ENCODE measurements around the gene OGFOD1. TPM values are rescaled to one million over a fixed set of nuclear protein-coding genes. Genes with fewer than 3 reads are reported as not detected.

The OGFOD1 gene
- total RNA-seq, 1 experiment from 2014 or later = 55.5 TPM

GRCh38 chr16:56463153-56463552 lies 11.8 kb downstream of the OGFOD1 start:
- Histone ChIP-seq H3K4me3 (ENCODE audit: low read length) (no peak overlapping the region), H3F3A (ENCODE audit: low read length, unreplicated experiment) (no peaks in the 10 kb centered on the region), H3K9me2 (replicated peaks; ENCODE audit: low read length) (no peaks in the 10 kb centered on the region), H3K4me2 (ENCODE audit: low read length) (no peak overlapping the region), H4K20me1 (ENCODE audit: low read length) (no peaks in the 10 kb centered on the region), H3K36me3 (ENCODE audit: low read depth, low read length) (peaks cover 38% of the 10 kb centered on the region), H3K4me1 (ENCODE audit: insufficient read depth, low read length) (no peaks in the 10 kb centered on the region), H3K9ac (ENCODE audit: low read length) (no peak overlapping the region), H3K79me2 (ENCODE audit: low read length) (no peaks in the 10 kb centered on the region), H3K27me3 (ENCODE audit: low read length) (no peaks in the 10 kb centered on the region), H3K27ac (ENCODE audit: low read length) (no peak overlapping the region), H3K9me3 (ENCODE audit: low read length) (no peaks in the 10 kb centered on the region), H2AFZ (ENCODE audit: low read length) (no peak overlapping the region)
- ATAC-seq = no peak
- POLR2A ChIA-PET (ENCODE audit: unreplicated experiment) = no interaction called here
- no TSS peak for BruUV-seq (replicated peaks)
- TF ChIP-seq EZH2 (IDR thresholded peaks at IDR 0.05; ENCODE audit: low read length, unreplicated experiment) = no peak
- DNase-seq = no peak
- intact Hi-C loops (cut with micrococcal nuclease) = no loop called here
- CTCF ChIA-PET = no interaction called here

DNA sequence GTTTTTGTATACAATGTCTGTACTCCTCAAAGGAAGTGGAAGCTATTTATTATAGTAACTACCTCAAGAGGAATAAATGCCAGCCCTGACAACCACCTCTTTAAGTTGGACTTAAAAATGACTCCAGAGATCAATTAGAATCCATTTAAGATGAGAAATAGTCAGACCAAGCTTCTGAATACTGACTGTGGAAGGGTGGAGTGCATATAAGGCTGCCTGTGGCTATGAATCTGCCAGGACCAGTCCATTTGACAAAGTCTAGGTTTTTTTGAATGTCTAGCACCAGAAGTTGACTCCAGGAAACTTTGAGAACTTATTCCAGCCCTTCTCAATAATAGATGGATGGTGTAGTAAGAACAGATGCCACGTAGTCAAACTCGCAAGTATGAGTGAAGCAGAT lies 15.0 kb downstream of the OGFOD1 start:
- ChIA-PET CTCF (no interaction called here), POLR2A (ENCODE audit: unreplicated experiment) (interaction anchor here (0.5 kb wide), 1 partner anchor 10 kb away, joined by 6 read pairs; no protein-coding TSS in a partner anchor)

DNA sequence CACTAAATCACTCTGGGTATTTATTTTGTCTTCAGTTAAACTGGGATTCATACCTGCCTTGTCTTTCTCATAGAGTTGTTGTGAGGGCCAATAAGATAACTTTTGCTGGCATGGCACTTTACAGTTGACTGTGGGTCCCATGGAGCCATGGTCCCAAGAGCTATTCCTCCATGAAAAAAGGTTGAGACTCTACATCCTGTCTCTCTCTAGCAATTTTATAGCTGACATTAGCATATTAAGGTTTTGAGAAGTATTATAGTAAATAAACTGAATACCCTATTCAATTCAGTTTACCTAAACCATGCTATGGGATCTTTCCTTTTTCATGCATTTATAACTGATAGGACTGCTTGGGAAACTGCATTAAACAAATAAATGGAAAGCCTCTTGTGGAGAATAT lies 17.4 kb downstream of the OGFOD1 start:
- no peaks in the 10 kb centered on the region for H3K79me2 ChIP-seq (ENCODE audit: low read length)
- H3K4me2 ChIP-seq (ENCODE audit: low read length) = no peak overlapping the region
- peaks cover 45% of the 10 kb centered on the region for H3K36me3 ChIP-seq (ENCODE audit: low read depth, low read length)
- POLR2A ChIA-PET (ENCODE audit: unreplicated experiment) = no interaction called here
- H3K27me3 ChIP-seq (ENCODE audit: low read length) = no peaks in the 10 kb centered on the region
- H2AFZ ChIP-seq (ENCODE audit: low read length) = no peak overlapping the region
- no peaks in the 10 kb centered on the region for H3K9me3 ChIP-seq (ENCODE audit: low read length)
- CTCF ChIA-PET = no interaction called here
- BruUV-seq (replicated peaks) = no TSS peak
- H3K27ac ChIP-seq (ENCODE audit: low read length) = no peak overlapping the region
- H3K9ac ChIP-seq (ENCODE audit: low read length) = no peak overlapping the region
- intact Hi-C loops (cut with micrococcal nuclease) = no loop called here
- peaks cover 5% of the 10 kb centered on the region for H3F3A ChIP-seq (ENCODE audit: low read length, unreplicated experiment)
- H3K4me1 ChIP-seq (ENCODE audit: insufficient read depth, low read length) = peaks cover 22% of the 10 kb centered on the region
- ATAC-seq (no peak), DNase-seq (no peak)
- TF ChIP-seq EZH2 (IDR thresholded peaks at IDR 0.05; ENCODE audit: low read length, unreplicated experiment) (no peak), CTCF (conservative IDR thresholded peaks at IDR 0.05; ENCODE audit: low read depth, low read length) (no peak), EZH2phosphoT487 (IDR thresholded peaks at IDR 0.05; ENCODE audit: borderline replicate concordance, low read length) (no peak)
- H4K20me1 ChIP-seq (ENCODE audit: low read length) = peaks cover 4% of the 10 kb centered on the region; the same call in 1 of the 2 replicates
- H3K4me3 ChIP-seq (ENCODE audit: low read length) = no peak overlapping the region
- H3K9me2 ChIP-seq (replicated peaks; ENCODE audit: low read length) = no peaks in the 10 kb centered on the region

More for the DNA sequence above, 15.0 kb downstream of the OGFOD1 start:
- no peaks in the 10 kb centered on the region for H3K27me3 ChIP-seq (ENCODE audit: low read length)
- DNase-seq (no peak), ATAC-seq (no peak)
- no peak overlapping the region for H3K9ac ChIP-seq (ENCODE audit: low read length)
- H3K27ac ChIP-seq (ENCODE audit: low read length) = no peak overlapping the region
- no peak overlapping the region for H2AFZ ChIP-seq (ENCODE audit: low read length)
- peaks cover 5% of the 10 kb centered on the region for H3F3A ChIP-seq (ENCODE audit: low read length, unreplicated experiment)
- H3K9me3 ChIP-seq (ENCODE audit: low read length) = no peaks in the 10 kb centered on the region
- no TSS peak for BruUV-seq (replicated peaks)
- H3K4me1 ChIP-seq (ENCODE audit: insufficient read depth, low read length) = peaks cover 22% of the 10 kb centered on the region
- H3K4me2 ChIP-seq (ENCODE audit: low read length) = no peak overlapping the region
- H4K20me1 ChIP-seq (ENCODE audit: low read length) = peaks cover 4% of the 10 kb centered on the region; the same call in 1 of the 2 replicates
- H3K4me3 ChIP-seq (ENCODE audit: low read length) = no peak overlapping the region
- intact Hi-C loops (cut with micrococcal nuclease) = no loop called here
- TF ChIP-seq EZH2 (IDR thresholded peaks at IDR 0.05; ENCODE audit: low read length, unreplicated experiment) = no peak
- TF ChIP-seq EZH2phosphoT487 (IDR thresholded peaks at IDR 0.05; ENCODE audit: borderline replicate concordance, low read length) = no peak
- TF ChIP-seq CTCF (conservative IDR thresholded peaks at IDR 0.05; ENCODE audit: low read depth, low read length) = no peak
- H3K79me2 ChIP-seq (ENCODE audit: low read length) = no peaks in the 10 kb centered on the region
- H3K36me3 ChIP-seq (ENCODE audit: low read depth, low read length) = peaks cover 41% of the 10 kb centered on the region
- no peaks in the 10 kb centered on the region for H3K9me2 ChIP-seq (replicated peaks; ENCODE audit: low read length)

Data from PC-3 (cell line).